SK-N-SH (cell line): Measurements from ENCODE around the gene PLXNA4.

Source experiments
- CHD2 ChIP-seq: fragments of 150-350 bp; IDR thresholded peaks from 2 replicates; pipeline ENCODE4 v1.6.1; 2018; ENCODE audit warnings: low read length; ENCODE audit not compliant: partially characterized antibody
- CTCF ChIP-seq: fragments of 200-600 bp; sonication (generic); IDR thresholded peaks from 2 replicates; pipeline ENCODE4 v1.6.1; 2017; ENCODE audit warnings: antibody characterized with exemption, mild to moderate bottlenecking, moderate library complexity
- FOXJ3 ChIP-seq: sonication (generic); formaldehyde crosslinking; IDR thresholded peaks from 2 replicates; pipeline ENCODE4 v1.5.1; 2020; ENCODE audit warnings: mild to moderate bottlenecking, missing genetic modification reagents
- GATA2 ChIP-seq: sonication (generic); formaldehyde crosslinking; IDR thresholded peaks from 2 replicates; pipeline ENCODE4 v1.5.0; 2020; ENCODE audit warnings: mild to moderate bottlenecking, missing genetic modification reagents
- MAX ChIP-seq: IDR thresholded peaks from 2 replicates; pipeline ENCODE4 v1.4.0; 2012; ENCODE audit warnings: low read depth
- MEF2A ChIP-seq: IDR thresholded peaks from 2 replicates; pipeline ENCODE4 v1.4.0; 2012; ENCODE audit warnings: low read depth, borderline replicate concordance
- MXI1 ChIP-seq: IDR thresholded peaks from 2 replicates; pipeline ENCODE4 v1.6.1; 2012; ENCODE audit warnings: mild to moderate bottlenecking, low read depth, low read length, improper control_type of control experiment
- POLR2AphosphoS5 ChIP-seq: IDR thresholded peaks from 2 replicates; pipeline ENCODE4 v1.6.1; 2012; ENCODE audit warnings: low read depth, low read length
- RCOR1 ChIP-seq: fragments of 150-350 bp; IDR thresholded peaks from 2 replicates; pipeline ENCODE4 v1.6.1; 2017; ENCODE audit warnings: antibody characterized with exemption, low read length
- REST ChIP-seq: IDR thresholded peaks from 2 replicates; pipeline ENCODE4 v1.6.1; 2012; ENCODE audit warnings: mild to moderate bottlenecking, low read depth, low read length, moderate library complexity
- RXRA ChIP-seq: IDR thresholded peaks from 2 replicates; pipeline ENCODE4 v1.4.0; 2012; ENCODE audit warnings: low read depth, mild to moderate bottlenecking, borderline replicate concordance
- SMC3 ChIP-seq: IDR thresholded peaks from 2 replicates; pipeline ENCODE4 v1.6.1; 2012; ENCODE audit warnings: low read depth, low read length, improper control_type of control experiment
- TEAD4 ChIP-seq: IDR thresholded peaks from 2 replicates; pipeline ENCODE4 v1.4.0; 2012; ENCODE audit warnings: mild to moderate bottlenecking, borderline replicate concordance; ENCODE audit not compliant: insufficient read depth
- USF1 ChIP-seq: IDR thresholded peaks from 2 replicates; pipeline ENCODE4 v1.4.0; 2012; ENCODE audit warnings: low read depth, borderline replicate concordance

- TF ChIP-seq CTCF = no peak
- TF ChIP-seq MEF2A = no peak
- no peak for TF ChIP-seq USF1
- no peak for TF ChIP-seq GATA2 (CRISPR knock-in tag)
- no peak for TF ChIP-seq RCOR1
- TF ChIP-seq MAX = no peak
- TF ChIP-seq MXI1 = no peak
- no peak for TF ChIP-seq POLR2AphosphoS5
- no peak for TF ChIP-seq FOXJ3
- TF ChIP-seq RXRA = no peak
- TF ChIP-seq SMC3 = no peak
- no peak for TF ChIP-seq CHD2
- no peak for TF ChIP-seq REST
- no peak for TF ChIP-seq TEAD4
These were observed 120.9 kb downstream of the PLXNA4 start for GRCh38 chr7:132455378-132455777.
